GM12878 (cell line): Measurements from ENCODE around the gene SH2B3. TPM values are rescaled to one million over a fixed set of nuclear protein-coding genes. Genes with fewer than 3 reads are reported as not detected.

Experiments
- ATF7 ChIP-seq: fragments of 450-650 bp; IDR thresholded peaks from 2 replicates; pipeline ENCODE4 v1.6.1; 2016; ENCODE audit warnings: low read depth, mild to moderate bottlenecking
- BHLHE40 ChIP-seq, 2 experiments: fragments of 450-650 bp in 1 of 2; IDR thresholded peaks; 2 replicates each; pipeline ENCODE4 v1.6.1; 2011 to 2017; ENCODE audit warnings: low read depth in 2 of 2, borderline replicate concordance in 1 of 2, improper control_type of control experiment in 1 of 2, low read length in 1 of 2, mild to moderate bottlenecking in 1 of 2
- CHD1 ChIP-seq: IDR thresholded peaks from 2 replicates; pipeline ENCODE4 v1.6.1; 2012; ENCODE audit warnings: low read depth, low read length, improper control_type of control experiment
- CREM ChIP-seq: IDR thresholded peaks from 2 replicates; pipeline ENCODE4 v1.6.1; 2014; ENCODE audit warnings: antibody characterized with exemption, low read depth
- DPF2 ChIP-seq: fragments of 450-650 bp; IDR thresholded peaks from 2 replicates; pipeline ENCODE4 v1.6.1; 2017; ENCODE audit warnings: mild to moderate bottlenecking
- E4F1 ChIP-seq: fragments of 450-650 bp; IDR thresholded peaks from 2 replicates; pipeline ENCODE4 v1.6.1; 2018; ENCODE audit warnings: borderline replicate concordance, mild to moderate bottlenecking; ENCODE audit not compliant: partially characterized antibody
- GATAD2B ChIP-seq: fragments of 450-650 bp; conservative IDR thresholded peaks from 2 replicates; pipeline ENCODE4 v1.6.1; 2017; ENCODE audit warnings: low read depth, mild to moderate bottlenecking, moderate library complexity
- HDGF ChIP-seq: fragments of 450-650 bp; IDR thresholded peaks from 2 replicates; pipeline ENCODE4 v1.6.1; 2016; ENCODE audit warnings: antibody characterized with exemption
- IKZF2 ChIP-seq, 2 experiments: fragments of 450-650 bp; IDR thresholded peaks; 2 replicates each; pipeline ENCODE4 v1.6.1; 2017; ENCODE audit warnings: mild to moderate bottlenecking in 2 of 2, moderate library complexity in 2 of 2
- MEF2A ChIP-seq: IDR thresholded peaks from 2 replicates; pipeline ENCODE4 v1.6.1; 2011; ENCODE audit warnings: low read depth, mild to moderate bottlenecking, low read length, moderate library complexity; ENCODE audit not compliant: insufficient read depth
- MLLT1 ChIP-seq: fragments of 450-650 bp; IDR thresholded peaks from 2 replicates; pipeline ENCODE4 v1.6.1; 2016; ENCODE audit warnings: mild to moderate bottlenecking
- MTA2 ChIP-seq: fragments of 450-650 bp; IDR thresholded peaks from 2 replicates; pipeline ENCODE4 v1.6.1; 2016; ENCODE audit warnings: low read depth, mild to moderate bottlenecking, moderate library complexity
- NFXL1 ChIP-seq: fragments of 450-650 bp; IDR thresholded peaks from 2 replicates; pipeline ENCODE4 v1.6.1; 2017; ENCODE audit warnings: antibody characterized with exemption, mild to moderate bottlenecking, borderline replicate concordance
- PAX5 ChIP-seq: IDR thresholded peaks from 2 replicates; pipeline ENCODE4 v1.6.1; 2011; ENCODE audit warnings: low read depth, low read length, borderline replicate concordance
- POLR2AphosphoS5 ChIP-seq: IDR thresholded peaks from 2 replicates; pipeline ENCODE4 v1.6.1; 2011; ENCODE audit warnings: mild to moderate bottlenecking, low read length, inconsistent platforms
- POU2F2 ChIP-seq: IDR thresholded peaks from 3 replicates; pipeline ENCODE4 v1.6.1; 2011; ENCODE audit warnings: low read depth, mild to moderate bottlenecking, low read length, borderline replicate concordance
- RELB ChIP-seq: fragments of 450-650 bp; IDR thresholded peaks from 2 replicates; pipeline ENCODE4 v1.6.1; 2017; ENCODE audit warnings: low read depth, mild to moderate bottlenecking, moderate library complexity
- SMAD1 ChIP-seq: fragments of 450-650 bp; IDR thresholded peaks from 2 replicates; pipeline ENCODE4 v1.6.1; 2018; ENCODE audit warnings: mild to moderate bottlenecking, low read depth; ENCODE audit not compliant: partially characterized antibody
- SMARCA5 ChIP-seq: fragments of 450-650 bp; IDR thresholded peaks from 2 replicates; pipeline ENCODE4 v1.6.1; 2017; ENCODE audit warnings: mild to moderate bottlenecking
- SP1 ChIP-seq: IDR thresholded peaks from one replicate; pipeline ENCODE4 v1.6.1; 2011; ENCODE audit warnings: low read depth, low read length
- STAT1 ChIP-seq: fragments of 450-650 bp; conservative IDR thresholded peaks from 2 replicates; pipeline ENCODE4 v1.6.1; 2014; ENCODE audit warnings: antibody characterized with exemption, mild to moderate bottlenecking
- YBX1 ChIP-seq: fragments of 450-650 bp; IDR thresholded peaks from 2 replicates; pipeline ENCODE4 v1.6.1; 2016; ENCODE audit warnings: antibody characterized with exemption
- YY1 ChIP-seq: IDR thresholded peaks from 2 replicates; pipeline ENCODE4 v1.6.1; 2011; ENCODE audit warnings: low read depth, mild to moderate bottlenecking, low read length
- ZNF217 ChIP-seq: fragments of 450-650 bp; IDR thresholded peaks from 2 replicates; pipeline ENCODE4 v1.6.1; 2017; ENCODE audit warnings: antibody characterized with exemption, mild to moderate bottlenecking
- ZNF274 ChIP-seq: IDR thresholded peaks from one replicate; pipeline ENCODE4 v1.8.0; 2011; ENCODE audit not compliant: insufficient read length, insufficient read depth
- ZSCAN29 ChIP-seq: fragments of 450-650 bp; IDR thresholded peaks from 2 replicates; pipeline ENCODE4 v1.6.1; 2017; ENCODE audit warnings: mild to moderate bottlenecking, moderate library complexity
- polyA plus RNA-seq, 11 experiments: library from polyadenylated mRNA; depleted of rRNA in 4 of 11; unstranded in 6 of 11; stranded (reverse) in 5 of 11; fragments of >200 nt; fragmentation: Nextera tagmentation in 4 of 11; fragmentation: Illumina TruSeq in 1 of 11; extraction: Ambion mirVana in 4 of 11; extraction: Trizol in 1 of 11; gene quantifications; 1 replicate in 1 of 11; 2 replicates in 10 of 11; pipeline versions ENCODE4 v1.2.1 to v1.2.3, GENCODE V29; 2011 to 2016; ENCODE audit warnings: inconsistent platforms in 2 of 11, missing spikeins in 2 of 11, low read depth in 1 of 11
- total RNA-seq, 4 experiments: library from RNA; depleted of rRNA in 3 of 4; stranded (reverse); fragments of >200 nt in 3 of 4; fragmentation: Illumina TruSeq in 1 of 4; extraction: Trizol in 1 of 4; gene quantifications; 2 replicates each; pipeline versions ENCODE4 v1.2.1 to v1.2.3, GENCODE V29; 2013 to 2021

Gene SH2B3
- total and polyA plus RNA-seq, 10 of the 15 experiments (the other 5 are each of a cell fraction or from before 2014, with no cell fraction given): 5.8 to 46.4 (median 23.3) TPM

- TF ChIP-seq YBX1: no peak
- peak; percentile 19; the same call in 1 of the 3 replicates for TF ChIP-seq POU2F2
- TF ChIP-seq CHD1: no peak
- peak; percentile 39; the same call in 1 of the 2 replicates for TF ChIP-seq MTA2
- TF ChIP-seq SMAD1: peak; percentile 45
- 0 out of 2 replicates have a peak, but pooled peaks have one; percentile 12 for TF ChIP-seq STAT1
- TF ChIP-seq DPF2: peak; percentile 83
- peak; percentile 11 to 51; a peak in 1 of 4 replicates for TF ChIP-seq BHLHE40 (IDR thresholded peaks at IDR 0.05; ENCODE audit: borderline replicate concordance in 1 of 2, low read depth in 2 of 2, low read length in 1 of 2)
- TF ChIP-seq NFXL1: 0 out of 2 replicates have a peak, but pooled peaks have one; percentile 56
- no peak for TF ChIP-seq YY1
- peak; percentile 58 for TF ChIP-seq POLR2AphosphoS5
- peak; percentile 82; the same call in 1 of the 2 replicates for TF ChIP-seq ZNF217
- TF ChIP-seq SP1: peak; percentile 60
- TF ChIP-seq ZSCAN29: no peak
- peak; percentile 97 for TF ChIP-seq SMARCA5
- peak; percentile 93 for TF ChIP-seq RELB
- TF ChIP-seq MLLT1: peak; percentile 71
- no peak for TF ChIP-seq ATF7
- TF ChIP-seq E4F1: no peak
- TF ChIP-seq GATAD2B: peak; percentile 77
- no peak for TF ChIP-seq ZNF274
- TF ChIP-seq IKZF2 (IDR thresholded peaks at IDR 0.05): peak; percentile 81 to 85
- TF ChIP-seq MEF2A: 0 out of 2 replicates have a peak, but pooled peaks have one; percentile 29
- peak; percentile 33; the same call in 1 of the 2 replicates for TF ChIP-seq CREM
- peak; percentile 84 for TF ChIP-seq HDGF
- peak; percentile 43; the same call in 1 of the 2 replicates for TF ChIP-seq PAX5
Measured at GRCh38 chr12:111430433-111431353, 25.0 kb downstream of the SH2B3 start (continued).
